Spleen (tissue), 11 donors: ENCODE measurements around the gene DYRK1A. TPM values are rescaled to one million over a fixed set of nuclear protein-coding genes. Genes with fewer than 3 reads are reported as not detected.

ENCODE experiments used
- DNase-seq: peaks from one replicate; pipeline ENCODE4 v3.0.0-alpha.2; 2020
- H3K27ac ChIP-seq, 8 donors: fragments of 200-600 bp; sonication (generic) in 7 of 8; 1 replicate in 4 of 8; 2 replicates in 4 of 8; pipeline versions ENCODE4 v1.5.0 to v1.8.0; 2016 to 2021; ENCODE audit warnings: inconsistent platforms in 4 of 8, mild to moderate bottlenecking in 4 of 8, moderate library complexity in 1 of 8
- H3K27me3 ChIP-seq, 7 donors: fragments of 200-600 bp; sonication (generic) in 6 of 7; replicated peaks in 1 of 7; 1 replicate in 4 of 7; 2 replicates in 3 of 7; pipeline versions ENCODE4 v1.5.0 to v1.8.0; 2016 to 2021; ENCODE audit warnings: inconsistent platforms in 3 of 7, mild to moderate bottlenecking in 1 of 7
- H3K36me3 ChIP-seq, 6 donors: fragments of 200-600 bp; sonication (generic) in 5 of 6; 1 replicate in 4 of 6; 2 replicates in 2 of 6; pipeline versions ENCODE4 v1.5.0 to v1.8.0; 2016 to 2021; ENCODE audit warnings: inconsistent platforms in 2 of 6
- H3K4me1 ChIP-seq, 6 donors: fragments of 200-600 bp; sonication (generic) in 5 of 6; 1 replicate in 3 of 6; 2 replicates in 3 of 6; pipeline versions ENCODE4 v1.5.0 to v1.8.0; 2016 to 2021; ENCODE audit warnings: inconsistent platforms in 3 of 6
- H3K4me3 ChIP-seq, 8 donors: fragments of 200-600 bp; sonication (generic) in 7 of 8; 1 replicate in 4 of 8; 2 replicates in 4 of 8; pipeline versions ENCODE4 v1.5.0 to v1.8.0; 2016 to 2021; ENCODE audit warnings: inconsistent platforms in 4 of 8, mild to moderate bottlenecking in 4 of 8, moderate library complexity in 2 of 8
- H3K9me3 ChIP-seq, 8 donors: fragments of 200-600 bp; sonication (generic) in 7 of 8; 1 replicate in 4 of 8; 2 replicates in 4 of 8; pipeline versions ENCODE4 v1.5.0 to v1.8.0; 2016 to 2021; ENCODE audit warnings: inconsistent platforms in 4 of 8
- CTCF ChIP-seq, 11 experiments: fragments of 200-600 bp in 7 of 11; fragments of 450-650 bp in 4 of 11; sonication (generic) in 4 of 11; IDR thresholded peaks in 8 of 11; conservative IDR thresholded peaks in 3 of 11; 1 replicate in 7 of 11; 2 replicates in 4 of 11; pipeline versions ENCODE4 v1.4.0 to v1.8.0; 2016 to 2021; ENCODE audit warnings: antibody characterized with exemption in 11 of 11, inconsistent platforms in 4 of 11, mild to moderate bottlenecking in 1 of 11
- POLR2A ChIP-seq, 3 donors: fragments of 450-650 bp; IDR thresholded peaks; one replicate each; pipeline ENCODE4 v1.5.1; 2017; ENCODE audit warnings: antibody characterized with exemption in 3 of 3, mild to moderate bottlenecking in 1 of 3
- POLR2AphosphoS5 ChIP-seq, 3 donors: sonication (generic); formaldehyde crosslinking; IDR thresholded peaks; one replicate each; pipeline ENCODE4 v1.5.1; 2017; ENCODE audit warnings: antibody characterized with exemption in 3 of 3
- WGBS, 5 donors: extraction: QIAGEN DNeasy Blood & Tissue Kit in 3 of 5; methylation state at CpG; one replicate each; pipeline versions ENCODE4 v1.1.5 to v1.1.7; 2013 to 2018; 5-methylcytosine and 5-hydroxymethylcytosine counted together
- intact Hi-C: fragments of 100-400 bp; cut with DNase I; formaldehyde crosslinking; loops from one replicate; pipeline ENCODE4 v1.15.0; 2023; ENCODE audit warnings: low total_unique reads
- polyA plus RNA-seq, 3 donors: library from polyadenylated mRNA; stranded (reverse); fragments of 200-250 nt; gene quantifications; one replicate each; pipeline ENCODE4 v1.2.1, GENCODE V29; 2013
- total RNA-seq, 7 donors: library from RNA; depleted of rRNA in 3 of 7; stranded (reverse); fragments of >200 nt in 3 of 7; fragmentation: NEBNext Ultra II Directional in 4 of 7; extraction: Animal tissue kit (Norgen Biotek cat#: 25700) in 4 of 7; gene quantifications; one replicate each; pipeline versions ENCODE4 v1.1.0 to v1.2.1, GENCODE V29; 2016 to 2021
- donor health status: healthy with polysubstance abuse.
- donor health status: DM: no; HTN: no; CAD: no; lungs with moderate emphysema.
- donor health status: DM: no; HTN: no; CAD: no.
- donor health status: Bipolar disorder and iron deficiency.
- donor health status: healthy.
- donor health status: DM: no; HTN: no; CAD: no.
- donor health status: DM: yes; HTN: yes; CAD: no.

The DYRK1A gene
- total and polyA plus RNA-seq, 10 donors, result 21.9 to 115 (median 95.1) TPM

GRCh38 chr21:37574751-37575150, 208.2 kb downstream of the DYRK1A start:
- 86 to 96% (median 91%) methylated on average over 7 of the region's 7 CpGs for WGBS, 5 donors
- H3K4me1 ChIP-seq, result no peaks in the 10 kb centered on the region

GRCh38 chr21:37575580-37575979, 209.0 kb downstream of the DYRK1A start:
- Histone ChIP-seq H3K4me3 (no peak overlapping the region), H3K27ac (no peak overlapping the region), H3K36me3 (no peaks in the 10 kb centered on the region), H3K9me3 (peaks cover 0 to 26% (median 22%) of the 10 kb centered on the region in 8 donors), H3K4me1 (no peaks in the 10 kb centered on the region), H3K27me3 (no peaks in the 10 kb centered on the region)
- no peak for DNase-seq
- intact Hi-C loops, result no loop called here
- 91 to 96% (median 94%) methylated on average over 11 of the region's 11 CpGs for WGBS, 5 donors
- TF ChIP-seq POLR2AphosphoS5 (IDR thresholded peaks at IDR 0.05) (no peak), CTCF (IDR thresholded peaks at IDR 0.05 in 8 of 11, conservative IDR thresholded peaks at IDR 0.05 in 3 of 11) (no peak), POLR2A (IDR thresholded peaks at IDR 0.05) (no peak)

More at GRCh38 chr21:37574751-37575150, 208.2 kb downstream of the DYRK1A start:
- TF ChIP-seq CTCF (IDR thresholded peaks at IDR 0.05 in 8 of 11, conservative IDR thresholded peaks at IDR 0.05 in 3 of 11) (no peak), POLR2AphosphoS5 (IDR thresholded peaks at IDR 0.05) (no peak), POLR2A (IDR thresholded peaks at IDR 0.05) (no peak)
- intact Hi-C loops, result no loop called here
- DNase-seq, result no peak
- Histone ChIP-seq H3K27ac (no peak overlapping the region), H3K4me3 (no peak overlapping the region), H3K9me3 (peaks cover 0 to 24% (median 20%) of the 10 kb centered on the region in 8 donors), H3K27me3 (no peaks in the 10 kb centered on the region), H3K36me3 (no peaks in the 10 kb centered on the region)

Other genes starting within 250 kb of the DYRK1A start
- gene VPS26C, start 99.4 kb upstream of the DYRK1A start, total RNA-seq, result 10 to 100 TPM; 48.7 to 76.9 (median 58.4) TPM
- 10 to 100 TPM; 17.0 to 23.5 (median 18.6) TPM for gene VPS26C, start 99.4 kb upstream of the DYRK1A start, polyA plus RNA-seq